ENCODE results near the gene IFT88. TPM values are rescaled to one million over a fixed set of nuclear protein-coding genes. Genes with fewer than 3 reads are reported as not detected.

The IFT88 gene
- total RNA-seq, 4 donors from 2014 or later: 11.4 to 22.0 (median 13.3) TPM

GRCh38 chr13:20664351-20664750, 97.4 kb downstream of the IFT88 start:
- TF ChIP-seq CTCF (IDR thresholded peaks at IDR 0.05; ENCODE audit: low read depth): no peak

GRCh38 chr13:20666948-20667347, 100.0 kb downstream of the IFT88 start:
- TF ChIP-seq CTCF (IDR thresholded peaks at IDR 0.05; ENCODE audit: low read depth): no peak

- TF ChIP-seq CTCF (IDR thresholded peaks at IDR 0.05; ENCODE audit: low read depth): no peak
These were observed 101.0 kb downstream of the IFT88 start for GRCh38 chr13:20667857-20668437.

GRCh38 chr13:20669162-20669561, 102.2 kb downstream of the IFT88 start:
- TF ChIP-seq CTCF (IDR thresholded peaks at IDR 0.05; ENCODE audit: low read depth): no peak

- no peak for TF ChIP-seq CTCF (IDR thresholded peaks at IDR 0.05; ENCODE audit: low read depth)
These were observed 104.8 kb downstream of the IFT88 start for GRCh38 chr13:20671789-20672188.

- no peak for TF ChIP-seq CTCF (IDR thresholded peaks at IDR 0.05; ENCODE audit: low read depth)
These were observed 105.8 kb downstream of the IFT88 start for GRCh38 chr13:20672772-20673171.

GRCh38 chr13:20673715-20674114, 106.8 kb downstream of the IFT88 start:
- TF ChIP-seq CTCF (IDR thresholded peaks at IDR 0.05; ENCODE audit: low read depth): no peak
